Hepatocyte (in vitro differentiated cells): ENCODE data around the gene CD302. TPM values are rescaled to one million over a fixed set of nuclear protein-coding genes. Genes with fewer than 3 reads are reported as not detected.
"Not testable (repeated sequence)": the region's sequence is repeated elsewhere in the genome, so short reads cannot be mapped to it uniquely, and the experiment has no call there.

Source experiments
- DNase-seq: peaks from one replicate; pipeline ENCODE4 v3.0.0-alpha.2; 2016; ENCODE audit warnings: low spot score
- H2AFZ ChIP-seq: fragments of 200-600 bp; sonication (generic); 2 replicates; pipeline ENCODE4 v1.6.0; 2016; ENCODE audit warnings: antibody characterized with exemption, mild to moderate bottlenecking
- H3K27ac ChIP-seq: fragments of 200-600 bp; sonication (generic); 2 replicates; pipeline ENCODE4 v1.5.1; 2016; ENCODE audit warnings: mild to moderate bottlenecking
- H3K27me3 ChIP-seq: fragments of 200-600 bp; sonication (generic); 2 replicates; pipeline ENCODE4 v1.6.1; 2016
- H3K36me3 ChIP-seq: fragments of 200-600 bp; sonication (generic); replicated peaks from 2 replicates; pipeline ENCODE4 v1.5.1; 2016; ENCODE audit warnings: low read depth; ENCODE audit not compliant: insufficient read depth
- H3K4me1 ChIP-seq: fragments of 200-600 bp; sonication (generic); 2 replicates; pipeline ENCODE4 v1.5.1; 2016; ENCODE audit warnings: mild to moderate bottlenecking, moderate library complexity; ENCODE audit not compliant: insufficient read depth
- H3K4me2 ChIP-seq: fragments of 200-600 bp; sonication (generic); 2 replicates; pipeline ENCODE4 v1.6.0; 2016
- H3K4me3 ChIP-seq: fragments of 200-600 bp; sonication (generic); 2 replicates; pipeline ENCODE4 v1.5.1; 2016; ENCODE audit warnings: mild to moderate bottlenecking
- H3K79me2 ChIP-seq: fragments of 200-600 bp; sonication (generic); 2 replicates; pipeline ENCODE4 v1.6.0; 2017; ENCODE audit warnings: mild to moderate bottlenecking
- H3K9me2 ChIP-seq: fragments of 200-600 bp; sonication (generic); replicated peaks from 2 replicates; pipeline ENCODE4 v1.6.0; 2017; ENCODE audit warnings: mild to moderate bottlenecking; ENCODE audit not compliant: insufficient read depth
- H3K9me3 ChIP-seq: fragments of 200-600 bp; sonication (generic); 2 replicates; pipeline ENCODE4 v1.5.1; 2016; ENCODE audit warnings: low read depth, mild to moderate bottlenecking
- H4K20me1 ChIP-seq: fragments of 200-600 bp; sonication (generic); 2 replicates; pipeline ENCODE4 v1.6.0; 2016; ENCODE audit warnings: mild to moderate bottlenecking; ENCODE audit not compliant: insufficient read depth, poor library complexity, severe bottlenecking
- CTCF ChIP-seq: fragments of 200-600 bp; sonication (generic); IDR thresholded peaks from 2 replicates; pipeline ENCODE4 v1.5.1; 2016; ENCODE audit warnings: antibody characterized with exemption, mild to moderate bottlenecking; ENCODE audit not compliant: poor library complexity
- EZH2 ChIP-seq: fragments of 200-600 bp; sonication (generic); IDR thresholded peaks from 2 replicates; pipeline ENCODE4 v1.6.1; 2016; ENCODE audit warnings: antibody characterized with exemption, mild to moderate bottlenecking, borderline replicate concordance
- EZH2phosphoT487 ChIP-seq: fragments of 200-600 bp; sonication (generic); IDR thresholded peaks from one replicate; pipeline ENCODE4 v1.6.1; 2018; ENCODE audit warnings: antibody characterized with exemption, mild to moderate bottlenecking, low read depth, moderate library complexity; ENCODE audit not compliant: unreplicated experiment, severe bottlenecking
- WGBS: methylation state at CpG from one replicate; pipeline ENCODE4 v1.1.6; 2016; ENCODE audit warnings: low lambda C conversion rate; ENCODE audit errors: missing lambda C conversion rate; 5-methylcytosine and 5-hydroxymethylcytosine counted together
- polyA plus RNA-seq: library from polyadenylated mRNA; unstranded; fragments of >200 nt; fragmentation: Nextera tagmentation; extraction: Ambion mirVana; gene quantifications from 2 replicates; pipeline ENCODE4 v1.2.1, GENCODE V29; 2016
- total RNA-seq: library from RNA; depleted of rRNA; stranded (reverse); fragments of >200 nt; gene quantifications from 2 replicates; pipeline ENCODE4 v1.2.3, GENCODE V29; 2014

CD302 gene
- total and polyA plus RNA-seq, 2 experiments from 2014 or later: 7.1 to 26.0 TPM

- no peaks in the 10 kb centered on the region for H3K36me3 ChIP-seq
- peaks cover 11% of the 10 kb centered on the region for H3K4me1 ChIP-seq
- WGBS: 80% methylated on average over 4 of the region's 4 CpGs
- no peaks in the 10 kb centered on the region for H3K9me2 ChIP-seq
- no peak overlapping the region for H3K4me2 ChIP-seq
- H2AFZ ChIP-seq: no peak overlapping the region
- TF ChIP-seq EZH2phosphoT487 (no peak), CTCF (no peak), EZH2 (no peak)
- no peak overlapping the region for H3K27ac ChIP-seq
- no peak for DNase-seq
- no peak overlapping the region for H3K4me3 ChIP-seq
- H3K79me2 ChIP-seq: peaks cover 35% of the 10 kb centered on the region
- H3K27me3 ChIP-seq: no peaks in the 10 kb centered on the region
- H4K20me1 ChIP-seq: no peaks in the 10 kb centered on the region
- no peaks in the 10 kb centered on the region for H3K9me3 ChIP-seq
Measured at GRCh38 chr2:159792599-159792998, 5.4 kb downstream of the CD302 start.

- no peak overlapping the region for H3K4me3 ChIP-seq
- DNase-seq: no peak
- H3K79me2 ChIP-seq: peaks cover 39% of the 10 kb centered on the region
- H2AFZ ChIP-seq: no peak overlapping the region
- no peaks in the 10 kb centered on the region for H3K36me3 ChIP-seq
- no peak for TF ChIP-seq EZH2
- TF ChIP-seq CTCF: no peak
- TF ChIP-seq EZH2phosphoT487: no peak
- no peak overlapping the region for H3K4me2 ChIP-seq
- H3K27me3 ChIP-seq: no peaks in the 10 kb centered on the region
- 85% methylated on average over 1 of the region's 1 CpG for WGBS
- H3K4me1 ChIP-seq: peaks cover 11% of the 10 kb centered on the region
- H3K9me3 ChIP-seq: no peaks in the 10 kb centered on the region
- H4K20me1 ChIP-seq: no peaks in the 10 kb centered on the region
- H3K9me2 ChIP-seq: no peaks in the 10 kb centered on the region
- no peak overlapping the region for H3K27ac ChIP-seq
Measured at GRCh38 chr2:159792036-159792435, 6.0 kb downstream of the CD302 start.

- Histone ChIP-seq H4K20me1 (no peaks in the 10 kb centered on the region), H3K79me2 (peaks cover 45% of the 10 kb centered on the region), H3K27ac (no peak overlapping the region), H3K4me2 (no peak overlapping the region), H3K27me3 (no peaks in the 10 kb centered on the region), H3K4me1 (peaks cover 2% of the 10 kb centered on the region), H3K9me2 (no peaks in the 10 kb centered on the region), H2AFZ (no peak overlapping the region), H3K36me3 (no peaks in the 10 kb centered on the region), H3K4me3 (no peak overlapping the region), H3K9me3 (no peaks in the 10 kb centered on the region)
- no peak for DNase-seq
- 87% methylated on average over 1 of the region's 1 CpG for WGBS
- TF ChIP-seq EZH2 (no peak), EZH2phosphoT487 (no peak), CTCF (no peak)
Measured at GRCh38 chr2:159790323-159790722, 7.7 kb downstream of the CD302 start.

- H3K4me3 ChIP-seq: no peak overlapping the region
- H2AFZ ChIP-seq: no peak overlapping the region
- WGBS: 73% methylated on average over 3 of the region's 3 CpGs
Measured at GRCh38 chr2:159788253-159788652, 9.8 kb downstream of the CD302 start.

GRCh38 chr2:159787647-159788046 is 10.4 kb downstream of the CD302 start:
- H3K4me1 ChIP-seq, H3K4me3 ChIP-seq, H3K27me3 ChIP-seq, H3K36me3 ChIP-seq, H2AFZ ChIP-seq, H3K9me3 ChIP-seq, DNase-seq, H3K4me2 ChIP-seq, H3K9me2 ChIP-seq, H3K27ac ChIP-seq, H4K20me1 ChIP-seq: not testable (repeated sequence)
- peaks cover 34% of the 10 kb centered on the region for H3K79me2 ChIP-seq
- 83% methylated on average over 6 of the region's 6 CpGs for WGBS

More at GRCh38 chr2:159788253-159788652, 9.8 kb downstream of the CD302 start:
- no peaks in the 10 kb centered on the region for H3K4me1 ChIP-seq
- no peak overlapping the region for H3K27ac ChIP-seq
- no peaks in the 10 kb centered on the region for H3K27me3 ChIP-seq
- TF ChIP-seq EZH2: no peak
- H4K20me1 ChIP-seq: no peaks in the 10 kb centered on the region
- peaks cover 37% of the 10 kb centered on the region for H3K79me2 ChIP-seq
- H3K36me3 ChIP-seq: no peaks in the 10 kb centered on the region
- no peak overlapping the region for H3K4me2 ChIP-seq
- H3K9me3 ChIP-seq: no peaks in the 10 kb centered on the region
- peak; percentile 33 for DNase-seq
- no peaks in the 10 kb centered on the region for H3K9me2 ChIP-seq
